Measurements from ENCODE around the gene STXBP5L. TPM values are rescaled to one million over a fixed set of nuclear protein-coding genes. Genes with fewer than 3 reads are reported as not detected.
"Not testable (repeated sequence)": the region's sequence is repeated elsewhere in the genome, so short reads cannot be mapped to it uniquely, and the experiment has no call there.

The STXBP5L gene
- polyA plus RNA-seq, 3 donors, result 0.19 to 0.32 (median 0.20) TPM

- DNase-seq (ENCODE audit: low read depth in 3 of 3, low spot score in 2 of 3), result no peak
Measured at GRCh38 chr3:120988994-120989393, 81.0 kb downstream of the STXBP5L start.

- no peak for DNase-seq (ENCODE audit: low read depth in 3 of 3, low spot score in 2 of 3)
Measured at GRCh38 chr3:121018917-121019321, 110.9 kb downstream of the STXBP5L start.

DNA sequence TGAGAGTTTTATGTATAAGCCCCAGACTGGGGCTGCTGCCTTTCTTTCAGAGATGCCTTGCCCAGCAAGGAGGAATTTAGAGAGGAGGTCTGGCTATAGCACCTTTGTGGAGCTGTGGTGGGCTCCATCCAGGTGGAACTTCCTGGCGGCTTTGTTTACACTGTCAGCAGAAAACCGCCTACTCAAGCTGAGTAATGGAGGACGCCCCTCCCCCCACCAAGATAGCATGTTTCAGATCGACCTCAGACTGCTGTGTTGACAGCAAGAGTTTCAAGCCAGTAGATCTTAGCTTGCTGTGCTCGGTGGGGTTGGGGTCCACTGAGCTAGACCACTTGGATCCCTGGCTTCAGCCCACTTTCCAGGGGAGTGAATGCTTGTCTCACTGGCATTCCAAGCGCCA is 155.6 kb downstream of the STXBP5L start:
- DNase-seq (ENCODE audit: low read depth in 3 of 3, low spot score in 2 of 3), result no peak

DNA sequence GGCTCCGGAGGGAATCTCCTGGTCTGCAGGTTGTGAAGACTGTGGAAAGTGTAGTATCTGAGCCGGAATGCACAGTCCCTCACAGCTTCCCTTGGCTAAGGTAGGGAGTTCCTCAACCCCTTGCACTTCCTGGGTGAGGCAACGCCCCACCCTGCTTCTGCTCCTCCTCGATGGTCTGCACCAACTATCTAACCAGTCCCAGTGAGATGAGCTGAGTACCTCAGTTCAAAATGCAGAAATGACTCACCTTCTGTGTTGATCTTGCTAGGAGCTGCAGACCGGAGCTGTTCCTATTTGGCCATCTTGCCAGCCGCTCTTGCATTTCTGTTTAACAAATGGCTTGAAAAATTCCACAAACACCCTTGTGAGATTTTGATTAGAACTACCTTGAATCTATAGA is 156.1 kb downstream of the STXBP5L start:
- DNase-seq (ENCODE audit: low read depth in 3 of 3, low spot score in 2 of 3), result no peak

DNA sequence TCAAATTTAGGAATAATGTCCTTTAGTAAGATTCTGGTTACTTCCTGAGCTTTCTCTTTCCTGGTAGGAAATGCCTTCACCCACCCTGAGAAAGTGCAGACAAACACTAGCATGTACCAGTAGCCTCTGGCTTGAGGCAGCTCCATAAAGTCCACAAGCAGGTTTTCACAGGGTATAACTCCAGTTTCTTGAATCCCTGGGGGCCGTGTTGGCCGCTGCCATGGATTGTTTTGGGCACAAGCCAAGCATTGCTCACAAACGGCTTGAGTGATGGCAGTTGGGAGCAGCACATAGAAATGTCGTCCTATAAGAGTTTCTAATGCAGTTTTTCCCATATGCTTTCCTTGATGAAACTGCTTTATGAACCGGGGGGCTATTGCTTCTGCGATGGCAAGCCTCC is 164.1 kb downstream of the STXBP5L start:
- DNase-seq (ENCODE audit: low read depth in 3 of 3, low spot score in 2 of 3), result no peak

DNA sequence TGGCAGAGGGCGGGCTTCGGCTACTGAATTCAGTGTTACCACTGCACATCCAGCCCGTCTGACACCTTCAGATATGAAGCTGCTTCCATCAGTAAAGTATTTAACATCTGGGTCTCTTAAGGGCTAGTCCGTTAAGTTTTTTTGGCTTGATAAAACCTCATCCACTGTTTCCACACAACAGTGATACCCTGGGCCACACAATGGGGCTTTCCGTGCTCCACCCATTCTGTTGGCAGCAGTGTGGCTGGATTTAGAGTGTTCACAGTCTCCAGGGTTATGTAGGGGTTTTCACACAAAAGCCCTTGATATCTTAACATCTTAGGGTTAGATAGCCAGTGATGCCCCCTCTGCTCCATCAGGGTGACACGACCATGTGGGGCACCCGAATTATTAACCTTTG is 165.0 kb downstream of the STXBP5L start:
- no peak for DNase-seq (ENCODE audit: low read depth in 3 of 3, low spot score in 2 of 3)

DNA sequence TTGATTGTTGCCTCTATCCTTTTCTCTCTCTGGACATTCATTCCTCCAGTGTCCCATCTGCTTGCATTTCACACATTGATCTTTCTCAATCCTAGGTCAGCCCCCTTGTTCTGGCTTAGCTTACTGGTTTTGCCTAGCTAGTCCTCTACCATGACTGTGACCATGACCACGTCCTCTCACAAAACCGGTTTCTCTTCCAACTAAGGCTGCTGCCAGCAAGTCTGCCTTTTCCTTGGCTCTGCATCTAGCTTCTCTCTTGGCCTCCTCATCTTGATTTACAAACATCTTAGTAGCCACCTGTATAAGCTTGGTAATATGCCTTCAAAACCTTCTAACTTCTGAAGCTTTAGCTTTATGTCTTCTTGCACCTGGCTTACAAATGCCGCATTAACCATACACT is 167.2 kb downstream of the STXBP5L start:
- DNase-seq (ENCODE audit: low read depth in 3 of 3, low spot score in 2 of 3), result no peak

DNA sequence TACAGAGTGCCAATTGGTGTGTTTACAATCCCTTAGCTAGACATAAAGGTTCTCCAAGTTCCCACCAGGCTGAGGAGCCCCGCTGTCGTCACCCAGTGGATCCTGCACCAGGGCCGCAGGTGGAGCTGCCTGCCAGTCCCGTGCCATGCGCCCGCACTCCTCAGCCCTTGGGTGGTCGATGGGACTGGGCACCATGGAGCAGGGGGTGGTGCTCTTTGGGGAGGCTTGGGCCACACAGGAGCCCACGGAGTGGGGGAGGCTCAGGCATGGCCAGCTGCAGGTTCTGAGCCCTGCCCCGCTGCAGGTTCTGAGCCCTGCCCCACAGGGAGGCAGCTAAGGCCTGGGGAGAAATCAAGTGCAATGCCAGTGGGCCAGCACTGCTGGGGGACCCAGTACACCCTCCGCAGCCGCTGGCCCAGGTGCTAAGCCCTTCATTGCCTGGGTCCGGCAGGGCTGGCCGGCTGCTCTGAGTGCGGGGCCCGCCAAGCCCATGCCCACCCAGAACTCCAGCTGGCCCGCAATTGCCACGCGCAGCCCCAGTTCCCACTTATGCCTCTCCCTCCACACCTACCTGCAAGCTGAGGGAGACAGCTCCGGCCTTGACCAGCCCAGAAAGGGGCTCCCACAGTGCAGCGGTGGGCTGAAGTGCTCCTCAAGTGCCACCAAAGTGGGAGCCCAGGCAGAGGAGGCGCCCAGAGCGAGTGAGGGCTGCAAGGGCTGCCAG is 170.5 kb downstream of the STXBP5L start:
- not testable (repeated sequence) for DNase-seq (ENCODE audit: low read depth in 3 of 3, low spot score in 2 of 3)

GRCh38 chr3:121096953-121097352 is 188.9 kb downstream of the STXBP5L start:
- no peak for DNase-seq (ENCODE audit: low read depth in 3 of 3, low spot score in 2 of 3)

DNA sequence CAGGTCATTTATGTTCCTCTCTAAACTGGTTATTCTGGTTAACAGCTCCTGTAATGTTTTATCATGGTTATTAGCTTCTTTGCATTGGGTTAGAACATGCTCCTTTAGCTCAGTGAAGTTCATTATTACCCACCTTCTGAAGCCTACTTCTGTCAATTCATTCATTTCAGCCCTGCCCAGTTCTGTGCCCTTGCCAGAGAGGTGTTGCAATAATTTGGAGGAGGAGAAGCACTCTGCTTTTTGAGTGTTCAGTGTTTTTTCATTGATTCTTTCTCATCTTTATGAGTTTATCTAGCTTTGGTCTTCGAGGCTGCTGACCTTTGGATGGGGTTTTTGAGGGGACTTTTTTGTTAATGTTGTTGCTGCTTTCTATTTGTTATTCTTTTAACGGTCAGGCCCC is 203.1 kb downstream of the STXBP5L start:
- DNase-seq (ENCODE audit: low read depth in 3 of 3, low spot score in 2 of 3), result not testable (repeated sequence)

DNA sequence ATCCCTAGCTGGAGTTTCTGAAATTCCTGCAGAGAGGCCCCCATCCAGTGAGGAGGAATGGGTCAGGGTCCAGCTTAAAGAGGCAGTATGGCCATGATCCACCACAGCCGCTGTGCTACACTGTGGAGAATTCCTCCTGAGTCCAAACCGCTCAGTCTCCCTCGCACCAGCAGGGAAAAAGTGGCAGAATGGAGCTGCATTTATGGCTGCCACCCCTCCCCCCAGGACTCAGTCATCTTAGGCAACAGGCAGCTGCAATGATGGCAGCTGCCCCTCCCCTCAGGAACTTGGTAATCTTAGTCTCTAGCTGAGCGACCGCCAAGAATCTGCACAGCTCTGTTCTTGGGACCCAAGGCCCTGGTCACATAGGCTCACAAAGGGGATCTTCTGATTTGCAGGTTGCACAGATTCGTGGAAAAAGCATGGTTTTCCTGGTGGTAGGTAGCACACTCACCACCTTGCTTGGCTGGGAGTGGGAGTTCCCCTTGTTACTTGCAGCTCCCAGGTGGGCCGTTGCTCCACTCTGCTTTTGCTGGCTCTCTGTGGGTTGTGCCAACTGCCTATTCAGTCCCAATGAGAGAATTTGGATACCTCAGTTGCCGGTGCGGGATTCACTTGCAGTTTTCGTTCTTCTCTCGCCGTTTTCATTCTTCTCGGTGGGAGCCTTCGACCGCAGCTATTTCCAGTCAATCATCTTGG is 204.1 kb downstream of the STXBP5L start:
- no peak for DNase-seq (ENCODE audit: low read depth in 3 of 3, low spot score in 2 of 3)

- no peak for DNase-seq (ENCODE audit: low read depth in 3 of 3, low spot score in 2 of 3)
Measured at GRCh38 chr3:121126033-121126706, 218.2 kb downstream of the STXBP5L start.

DNA sequence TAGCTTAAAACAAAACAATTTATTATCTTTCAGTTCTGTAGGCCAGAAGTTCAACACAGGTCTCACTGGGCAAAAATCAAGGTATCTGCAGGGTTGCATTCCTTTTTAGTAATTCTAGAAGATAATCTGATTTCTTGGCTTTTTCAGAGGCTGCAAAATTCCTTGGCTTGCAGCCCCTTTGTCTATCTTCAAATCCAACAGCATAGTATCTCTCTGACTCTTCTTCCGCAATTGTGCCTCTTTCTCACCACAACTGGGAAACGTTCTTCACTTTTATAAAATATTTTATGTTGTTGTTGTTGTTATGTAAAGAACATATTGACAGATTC is 218.7 kb downstream of the STXBP5L start:
- no peak for DNase-seq (ENCODE audit: low read depth in 3 of 3, low spot score in 2 of 3)

DNA sequence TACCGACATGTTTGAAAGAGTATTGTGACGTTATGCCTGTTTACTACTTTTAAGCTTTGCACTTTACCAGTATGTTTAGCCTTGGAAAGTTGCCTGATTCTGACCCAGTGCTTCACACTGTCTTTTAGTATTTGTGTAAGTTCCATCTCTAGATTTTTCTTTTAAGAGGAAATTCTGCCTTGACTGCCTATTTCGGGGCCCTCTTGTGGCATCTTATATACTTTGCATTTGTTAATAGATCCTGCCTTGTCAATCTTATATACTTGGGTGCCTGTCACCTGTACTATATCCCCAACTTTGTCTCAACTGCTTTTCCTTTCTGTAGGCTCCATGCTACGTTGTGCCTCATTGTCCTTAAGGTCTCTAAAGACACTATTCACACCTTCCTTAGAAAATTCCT is 244.6 kb downstream of the STXBP5L start:
- DNase-seq (ENCODE audit: low read depth in 3 of 3, low spot score in 2 of 3), result no peak

DNA sequence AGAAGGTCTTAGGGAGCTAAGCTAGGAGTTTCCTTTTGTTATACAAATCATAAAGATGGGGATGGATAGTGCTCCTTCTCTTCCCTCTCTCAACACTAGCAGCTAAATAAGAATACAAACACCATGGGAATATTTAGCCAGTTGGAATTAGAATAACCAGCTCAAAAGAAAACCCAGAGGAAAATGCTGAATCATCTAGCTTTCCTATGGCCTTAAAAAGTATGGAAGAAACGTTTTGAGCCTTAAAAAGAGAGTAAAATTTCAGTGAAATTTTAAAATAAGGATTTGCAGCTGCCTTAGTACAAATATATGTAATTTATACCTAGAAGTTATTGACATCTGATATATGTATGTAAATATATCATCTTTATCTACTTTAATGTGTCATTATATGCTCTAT is 245.8 kb downstream of the STXBP5L start:
- DNase-seq (ENCODE audit: low read depth in 3 of 3, low spot score in 2 of 3), result no peak

DNA sequence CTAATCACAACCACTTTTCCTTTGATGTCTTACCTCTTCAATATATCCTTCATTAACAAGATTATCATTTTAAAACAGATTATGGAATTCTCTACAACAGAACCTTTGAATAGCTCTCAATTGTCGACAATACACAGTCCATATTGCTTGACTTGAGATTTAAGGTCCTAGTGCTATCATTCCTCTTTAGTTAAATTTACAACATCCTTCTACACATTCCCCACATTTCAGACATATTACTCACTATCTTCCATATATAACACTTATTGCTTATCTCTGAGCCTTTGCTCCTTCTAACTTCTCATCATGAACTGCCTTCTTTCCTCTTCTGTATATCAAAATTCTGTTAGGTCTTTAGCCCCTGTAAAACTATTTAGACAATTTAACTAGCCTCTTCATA is 247.0 kb downstream of the STXBP5L start:
- no peak for DNase-seq (ENCODE audit: low read depth in 3 of 3, low spot score in 2 of 3)

DNA sequence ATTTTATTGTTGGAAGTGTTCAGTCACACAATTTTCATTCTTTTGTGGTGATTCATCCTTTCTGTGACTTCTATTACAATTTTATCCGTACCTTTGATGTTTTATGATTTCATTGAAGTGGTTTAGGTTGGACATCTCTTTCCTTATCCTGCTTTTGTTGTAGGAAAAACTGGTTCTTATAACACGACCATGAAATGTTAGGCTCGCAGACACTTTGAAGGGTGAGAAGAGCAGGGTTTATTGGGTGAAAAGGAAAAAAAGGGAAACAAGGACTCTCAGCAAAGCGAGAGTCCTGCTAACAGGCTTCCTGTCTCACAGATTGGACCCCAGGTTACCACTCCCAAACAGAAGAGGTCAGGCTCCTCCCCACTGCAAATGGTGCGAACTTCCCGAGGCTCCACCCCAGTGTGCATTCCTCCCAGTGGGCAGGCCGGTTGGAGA is 257.4 kb downstream of the STXBP5L start:
- no peak for DNase-seq (ENCODE audit: low read depth in 3 of 3, low spot score in 2 of 3)

DNA sequence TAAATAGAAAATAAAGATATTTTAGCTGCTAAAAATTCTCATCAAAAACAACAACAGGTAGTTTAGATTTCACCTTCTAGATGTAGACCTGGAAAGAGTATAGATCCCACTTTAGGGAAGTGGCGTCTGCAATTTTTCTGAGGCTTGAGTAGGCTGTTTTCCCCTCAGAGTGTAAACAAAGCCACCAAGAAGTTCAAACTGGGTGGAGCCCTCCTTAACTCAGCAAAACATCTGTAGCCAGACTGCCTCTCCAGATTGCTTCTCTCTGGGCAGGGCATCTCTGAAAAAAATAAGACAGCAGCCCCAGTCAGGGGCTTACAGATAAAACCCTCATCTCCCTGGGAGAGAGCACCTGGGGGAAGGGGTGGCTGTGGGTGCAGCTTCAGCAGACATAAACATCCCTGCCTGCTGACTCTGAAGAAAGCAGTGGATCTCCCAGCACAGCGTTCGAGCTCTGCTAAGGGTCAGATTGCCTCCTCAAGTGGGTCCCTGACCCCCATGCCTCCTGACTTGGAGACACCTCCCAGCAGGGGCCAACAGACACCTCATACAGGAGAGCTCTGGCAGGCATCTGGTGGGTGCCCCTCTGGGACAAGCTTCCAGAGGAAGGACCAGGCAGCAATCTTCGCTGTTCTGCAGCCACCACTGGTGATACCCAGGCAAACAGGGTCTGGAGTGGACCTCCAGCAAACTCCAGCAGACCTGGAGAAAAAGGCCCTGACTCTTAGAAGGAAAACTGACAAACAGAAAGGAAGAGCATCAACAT is 259.6 kb downstream of the STXBP5L start:
- DNase-seq (ENCODE audit: low read depth in 3 of 3, low spot score in 2 of 3), result no peak

DNA sequence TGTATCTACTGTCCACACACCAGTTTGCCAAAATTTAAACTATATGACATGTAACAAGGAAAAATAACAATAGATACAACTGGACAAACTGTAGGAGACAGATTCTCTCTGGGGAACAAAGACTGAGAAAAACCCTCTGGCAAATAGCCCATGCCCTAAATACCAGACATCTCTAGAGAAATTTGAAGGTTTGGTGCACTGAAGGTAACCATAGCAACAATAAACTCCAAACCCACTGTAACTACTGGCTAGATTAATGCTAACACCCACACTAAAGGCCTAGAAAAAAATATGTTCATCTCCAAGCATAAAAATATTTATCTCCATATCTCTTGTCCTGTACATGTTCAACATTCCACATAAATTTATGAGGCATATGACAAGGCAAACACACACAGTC is 267.1 kb downstream of the STXBP5L start:
- DNase-seq (ENCODE audit: low read depth in 3 of 3, low spot score in 2 of 3), result no peak

DNA sequence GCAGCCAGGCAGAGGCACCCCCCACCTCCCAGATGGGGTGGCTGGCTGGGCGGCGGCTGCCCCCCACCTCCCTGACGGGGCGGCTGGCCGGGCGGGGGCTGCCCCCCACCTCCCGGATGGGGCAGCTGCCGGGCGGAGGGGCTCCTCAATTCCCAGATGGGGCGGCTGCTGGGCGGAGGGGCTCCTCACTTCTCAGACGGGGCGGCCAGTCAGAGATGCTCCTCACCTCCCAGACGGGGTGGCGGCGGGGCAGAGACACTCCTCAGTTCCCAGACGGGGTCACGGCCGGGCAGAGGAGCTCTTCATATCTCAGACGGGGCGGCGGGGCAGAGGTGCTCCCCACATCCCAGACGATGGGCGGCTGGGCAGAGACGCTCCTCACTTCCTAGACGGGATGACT is 282.6 kb downstream of the STXBP5L start:
- not testable (repeated sequence) for DNase-seq (ENCODE audit: low read depth in 3 of 3, low spot score in 2 of 3)

- DNase-seq (ENCODE audit: low read depth in 3 of 3, low spot score in 2 of 3), result no peak
Measured at GRCh38 chr3:121202573-121202972, 294.6 kb downstream of the STXBP5L start.

Measured in right renal cortex interstitium (tissue), 3 donors.